Measurements from ENCODE around the gene RAE1. TPM values are rescaled to one million over a fixed set of nuclear protein-coding genes. Genes with fewer than 3 reads are reported as not detected.

RAE1 gene
- total and polyA plus RNA-seq, 2 of the 4 experiments (the other 2 are of a cell fraction) = 32.8 to 80.5 TPM

DNA sequence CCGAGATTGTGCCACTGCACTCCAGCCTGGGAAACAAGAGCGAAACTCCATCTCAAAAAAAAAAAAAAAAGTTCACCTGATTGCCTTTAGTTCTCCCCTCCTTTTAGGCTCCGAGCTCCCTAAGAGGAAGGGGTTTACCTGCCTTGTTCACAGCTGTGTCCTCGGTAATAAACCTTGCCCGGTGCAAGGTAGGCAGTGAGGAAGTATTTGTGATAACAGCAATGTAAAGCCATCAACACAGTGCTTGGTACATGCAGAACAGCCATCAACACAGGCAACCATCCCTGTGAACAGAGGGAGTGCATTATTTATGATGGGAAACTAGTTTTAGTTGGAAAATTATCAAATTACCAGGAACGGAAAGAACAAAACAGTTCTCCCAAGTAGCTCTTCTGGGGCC lies 23.2 kb upstream of the RAE1 start:
- Histone ChIP-seq H3K4me1 (ENCODE audit: control insufficient read depth, insufficient read depth, low read length) (no peaks in the 10 kb centered on the region), H2AFZ (replicated peaks; ENCODE audit: low read length, poor library complexity) (no peak overlapping the region), H4K5ac (ENCODE audit: low read depth, low read length) (no peak overlapping the region), H3K4me2 (ENCODE audit: low read depth, low read length) (no peak overlapping the region), H3K56ac (ENCODE audit: extremely low read depth, insufficient read depth, low read length) (no peak overlapping the region), H3K9me1 (ENCODE audit: insufficient read depth, low read length) (no peaks in the 10 kb centered on the region), H3K18ac (ENCODE audit: low read depth, low read length) (no peak overlapping the region), H4K91ac (ENCODE audit: insufficient read depth, low read depth, low read length) (no peak overlapping the region), H3K14ac (replicated peaks; ENCODE audit: low read depth, low read length) (no peak overlapping the region), H4K20me1 (ENCODE audit: insufficient read depth, low read length) (no peaks in the 10 kb centered on the region), H3K9me3 (ENCODE audit: control insufficient read depth, insufficient read depth, low read length) (no peaks in the 10 kb centered on the region), H3K36me3 (ENCODE audit: control insufficient read depth, insufficient read depth, low read length) (no peaks in the 10 kb centered on the region), H4K8ac (ENCODE audit: low read depth in 2 of 2, low read length in 2 of 2) (no peak overlapping the region), H2AK5ac (ENCODE audit: low read depth, low read length) (no peak overlapping the region), H2BK120ac (ENCODE audit: low read depth, low read length) (no peak overlapping the region), H3K23ac (ENCODE audit: low read depth, low read length) (no peak overlapping the region), H2BK5ac (ENCODE audit: low read depth, low read length, poor library complexity, severe bottlenecking) (no peak overlapping the region), H2AK9ac (replicated peaks; ENCODE audit: low read depth, low read length, poor library complexity) (no peak overlapping the region), H3K79me1 (ENCODE audit: low read depth in 1 of 2, low read length in 2 of 2) (no peaks in the 10 kb centered on the region), H3K27me3 (ENCODE audit: control insufficient read depth, insufficient read depth, low read length) (peaks cover 7% of the 10 kb centered on the region; the same call in 1 of the 2 replicates), H3K9ac (ENCODE audit: low read depth, low read length) (no peak overlapping the region), H3K4ac (ENCODE audit: low read depth, low read length) (no peak overlapping the region), H3K4me3 (ENCODE audit: insufficient read depth, low read depth, low read length) (no peak overlapping the region), H2BK15ac (ENCODE audit: low read depth, low read length) (no peak overlapping the region), H2BK20ac (ENCODE audit: low read depth, low read length) (no peak overlapping the region), H3K27ac (ENCODE audit: insufficient read depth, low read length) (no peak overlapping the region)
- in situ Hi-C loops (cut with MboI; ENCODE audit: low sequenced_read_pairs) (no loop called here), dilution Hi-C loops (cut with HindIII; ENCODE audit: low sequenced_read_pairs, unreplicated experiment) (no loop called here), intact Hi-C loops (cut with micrococcal nuclease) (no loop called here)
- no CpG with 5 or more reads among the region's 6 CpGs for WGBS, 2 experiments (ENCODE audit: extremely low coverage in 2 of 2, insufficient read length in 1 of 2)
- ChIA-PET CTCF (no interaction called here), POLR2A (ENCODE audit: unreplicated experiment) (no interaction called here)
- BruUV-seq (replicated peaks) = no TSS peak
- ATAC-seq (ENCODE audit: low read depth) (no peak), DNase-seq (no peak)
- no peak for TF ChIP-seq CEBPB (IDR thresholded peaks at IDR 0.05; ENCODE audit: low read depth, low read length)
- TF ChIP-seq, protein P1, sequence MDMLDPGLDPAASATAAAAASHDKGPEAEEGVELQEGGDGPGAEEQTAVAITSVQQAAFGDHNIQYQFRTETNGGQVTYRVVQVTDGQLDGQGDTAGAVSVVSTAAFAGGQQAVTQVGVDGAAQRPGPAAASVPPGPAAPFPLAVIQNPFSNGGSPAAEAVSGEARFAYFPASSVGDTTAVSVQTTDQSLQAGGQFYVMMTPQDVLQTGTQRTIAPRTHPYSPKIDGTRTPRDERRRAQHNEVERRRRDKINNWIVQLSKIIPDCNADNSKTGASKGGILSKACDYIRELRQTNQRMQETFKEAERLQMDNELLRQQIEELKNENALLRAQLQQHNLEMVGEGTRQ (IDR thresholded peaks at IDR 0.05; ENCODE audit: low read depth, low read length) = no peak
- TF ChIP-seq SMC3 (IDR thresholded peaks at IDR 0.05; ENCODE audit: low read depth, low read length) = no peak
- no peak for TF ChIP-seq BHLHE40 (IDR thresholded peaks at IDR 0.05; ENCODE audit: low read depth, low read length)
- TF ChIP-seq CHD1 (IDR thresholded peaks at IDR 0.05; ENCODE audit: low read depth, low read length) = no peak
- no peak for TF ChIP-seq RAD21 (IDR thresholded peaks at IDR 0.05; ENCODE audit: low read length)
- no peak for TF ChIP-seq MAZ (IDR thresholded peaks at IDR 0.05; ENCODE audit: borderline replicate concordance, low read depth, low read length)
- TF ChIP-seq RFX5 (IDR thresholded peaks at IDR 0.05; ENCODE audit: low read depth, low read length) = no peak
- TF ChIP-seq, protein P2, sequence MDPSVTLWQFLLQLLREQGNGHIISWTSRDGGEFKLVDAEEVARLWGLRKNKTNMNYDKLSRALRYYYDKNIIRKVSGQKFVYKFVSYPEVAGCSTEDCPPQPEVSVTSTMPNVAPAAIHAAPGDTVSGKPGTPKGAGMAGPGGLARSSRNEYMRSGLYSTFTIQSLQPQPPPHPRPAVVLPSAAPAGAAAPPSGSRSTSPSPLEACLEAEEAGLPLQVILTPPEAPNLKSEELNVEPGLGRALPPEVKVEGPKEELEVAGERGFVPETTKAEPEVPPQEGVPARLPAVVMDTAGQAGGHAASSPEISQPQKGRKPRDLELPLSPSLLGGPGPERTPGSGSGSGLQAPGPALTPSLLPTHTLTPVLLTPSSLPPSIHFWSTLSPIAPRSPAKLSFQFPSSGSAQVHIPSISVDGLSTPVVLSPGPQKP (IDR thresholded peaks at IDR 0.05; ENCODE audit: borderline replicate concordance, low read depth, low read length) = no peak
- TF ChIP-seq MXI1 (IDR thresholded peaks at IDR 0.05; ENCODE audit: borderline replicate concordance, low read depth, low read length) = no peak
- no peak for TF ChIP-seq MAFK (IDR thresholded peaks at IDR 0.05; ENCODE audit: low read depth, low read length)
- no peak for TF ChIP-seq NFE2L2 (IDR thresholded peaks at IDR 0.05; ENCODE audit: low read depth, low read length)
- TF ChIP-seq POLR2A (IDR thresholded peaks at IDR 0.05; ENCODE audit: low read depth, low read length) = no peak
- no peak for TF ChIP-seq FOS (IDR thresholded peaks at IDR 0.05; ENCODE audit: low read depth, low read length)
- no peak for TF ChIP-seq RCOR1 (IDR thresholded peaks at IDR 0.05; ENCODE audit: insufficient replicate concordance, low read length)
- TF ChIP-seq, protein P3, sequence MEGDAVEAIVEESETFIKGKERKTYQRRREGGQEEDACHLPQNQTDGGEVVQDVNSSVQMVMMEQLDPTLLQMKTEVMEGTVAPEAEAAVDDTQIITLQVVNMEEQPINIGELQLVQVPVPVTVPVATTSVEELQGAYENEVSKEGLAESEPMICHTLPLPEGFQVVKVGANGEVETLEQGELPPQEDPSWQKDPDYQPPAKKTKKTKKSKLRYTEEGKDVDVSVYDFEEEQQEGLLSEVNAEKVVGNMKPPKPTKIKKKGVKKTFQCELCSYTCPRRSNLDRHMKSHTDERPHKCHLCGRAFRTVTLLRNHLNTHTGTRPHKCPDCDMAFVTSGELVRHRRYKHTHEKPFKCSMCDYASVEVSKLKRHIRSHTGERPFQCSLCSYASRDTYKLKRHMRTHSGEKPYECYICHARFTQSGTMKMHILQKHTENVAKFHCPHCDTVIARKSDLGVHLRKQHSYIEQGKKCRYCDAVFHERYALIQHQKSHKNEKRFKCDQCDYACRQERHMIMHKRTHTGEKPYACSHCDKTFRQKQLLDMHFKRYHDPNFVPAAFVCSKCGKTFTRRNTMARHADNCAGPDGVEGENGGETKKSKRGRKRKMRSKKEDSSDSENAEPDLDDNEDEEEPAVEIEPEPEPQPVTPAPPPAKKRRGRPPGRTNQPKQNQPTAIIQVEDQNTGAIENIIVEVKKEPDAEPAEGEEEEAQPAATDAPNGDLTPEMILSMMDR (conservative IDR thresholded peaks at IDR 0.05; ENCODE audit: low read depth, low read length) = no peak

All from IMR-90 (cell line).